GM18858 (cell line): Measurements from ENCODE around the gene UTF1.

Experiments used
- ATAC-seq: cut with Tn5 transposase; IDR thresholded peaks from one replicate; pipeline ENCODE4 v1.9.1; 2021; ENCODE audit not compliant: unreplicated experiment

Gene UTF1, protein sequence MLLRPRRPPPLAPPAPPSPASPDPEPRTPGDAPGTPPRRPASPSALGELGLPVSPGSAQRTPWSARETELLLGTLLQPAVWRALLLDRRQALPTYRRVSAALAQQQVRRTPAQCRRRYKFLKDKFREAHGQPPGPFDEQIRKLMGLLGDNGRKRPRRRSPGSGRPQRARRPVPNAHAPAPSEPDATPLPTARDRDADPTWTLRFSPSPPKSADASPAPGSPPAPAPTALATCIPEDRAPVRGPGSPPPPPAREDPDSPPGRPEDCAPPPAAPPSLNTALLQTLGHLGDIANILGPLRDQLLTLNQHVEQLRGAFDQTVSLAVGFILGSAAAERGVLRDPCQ

DNA sequence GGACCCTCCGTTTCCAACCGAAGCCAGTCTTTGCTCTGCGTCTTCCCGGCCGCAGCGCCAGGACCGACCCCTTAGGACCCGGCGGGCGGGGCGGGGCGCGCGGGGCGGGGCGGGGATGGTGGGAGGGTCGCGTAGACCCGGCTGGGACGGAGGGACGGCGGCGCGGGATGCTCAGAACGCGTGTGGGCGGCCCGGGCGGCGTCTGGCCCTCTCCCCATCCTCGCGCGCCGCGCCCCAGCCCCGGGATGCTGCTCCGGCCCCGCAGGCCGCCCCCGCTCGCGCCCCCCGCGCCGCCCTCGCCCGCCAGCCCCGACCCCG, at the start of gene UTF1:
Gene UTF1, plus strand, starts transcription at position 174 of the 318 bp plus-strand sequence. Its CDS starts 72 bp downstream, at position 246.
- ATAC-seq: no peak

GRCh38 chr10:133180965-133181639, 48.9 kb upstream of the UTF1 start:
- no peak for ATAC-seq

- ATAC-seq: no peak
These were observed 47.8 kb upstream of the UTF1 start for GRCh38 chr10:133182190-133182589.

GRCh38 chr10:133182791-133183645, 47.0 kb upstream of the UTF1 start:
- no peak for ATAC-seq

DNA sequence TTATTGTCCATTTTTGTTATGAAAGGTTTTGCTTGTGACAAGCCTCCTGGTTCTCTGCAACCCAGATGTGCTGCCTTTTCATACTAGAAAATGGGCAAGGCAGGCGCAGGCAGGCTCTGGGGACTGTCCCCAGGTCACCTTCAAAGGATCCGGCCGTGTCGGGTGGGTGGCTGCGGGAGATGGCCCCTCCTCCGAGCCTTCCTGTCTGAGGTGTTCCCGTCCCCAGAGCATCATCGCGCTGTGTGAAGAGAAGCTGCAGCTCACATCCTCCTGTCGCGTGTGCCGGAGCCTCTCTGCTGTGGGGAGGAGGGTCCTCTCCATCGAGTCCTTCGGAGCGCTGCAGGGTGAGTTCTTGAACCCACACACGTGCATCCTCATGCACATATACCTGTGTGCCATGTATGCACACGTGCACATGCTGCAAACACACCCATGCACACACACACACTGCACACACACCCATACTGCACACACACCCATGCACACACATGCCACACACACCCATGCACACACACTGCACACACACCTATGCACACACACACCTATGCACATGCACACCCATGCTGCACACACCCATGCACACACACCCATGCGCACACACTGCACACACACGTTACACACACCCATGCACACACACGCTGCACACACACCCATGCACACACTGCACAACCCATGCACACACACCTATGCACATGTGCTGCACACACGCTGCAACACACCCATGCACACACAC, 46.2 kb upstream of the UTF1 start:
- ATAC-seq: no peak

DNA sequence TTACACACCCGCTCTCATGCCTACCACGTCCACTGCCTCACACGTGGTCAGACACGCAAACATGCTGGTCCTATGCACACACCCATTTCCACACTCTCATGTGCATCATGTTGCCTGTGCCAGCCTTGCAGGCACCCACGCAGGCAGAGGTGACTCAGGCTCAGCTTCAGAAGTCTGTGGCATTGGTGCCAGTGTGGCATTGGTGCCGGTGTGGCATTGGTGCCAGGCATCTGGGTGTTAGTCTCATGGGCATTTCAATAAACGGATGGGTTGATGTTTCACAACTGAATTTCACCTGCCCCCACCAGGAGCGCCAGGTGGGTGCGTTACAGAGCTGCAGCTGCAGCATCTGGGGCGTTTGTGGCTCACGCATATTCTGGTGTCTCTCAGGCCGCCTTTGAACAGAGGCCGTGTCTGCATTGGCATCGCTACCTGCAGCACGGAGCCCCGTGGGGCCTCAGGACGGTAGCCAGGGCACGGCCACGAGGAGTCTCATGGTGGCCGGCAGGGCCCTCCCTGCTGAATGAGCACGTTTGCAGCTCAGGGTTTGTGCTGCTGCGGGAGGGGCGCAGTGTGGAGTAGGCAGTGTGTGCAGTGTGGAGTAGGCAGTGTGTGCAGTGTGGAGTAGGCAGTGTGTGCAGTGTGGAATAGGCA, 45.3 kb upstream of the UTF1 start:
- ATAC-seq: no peak

DNA sequence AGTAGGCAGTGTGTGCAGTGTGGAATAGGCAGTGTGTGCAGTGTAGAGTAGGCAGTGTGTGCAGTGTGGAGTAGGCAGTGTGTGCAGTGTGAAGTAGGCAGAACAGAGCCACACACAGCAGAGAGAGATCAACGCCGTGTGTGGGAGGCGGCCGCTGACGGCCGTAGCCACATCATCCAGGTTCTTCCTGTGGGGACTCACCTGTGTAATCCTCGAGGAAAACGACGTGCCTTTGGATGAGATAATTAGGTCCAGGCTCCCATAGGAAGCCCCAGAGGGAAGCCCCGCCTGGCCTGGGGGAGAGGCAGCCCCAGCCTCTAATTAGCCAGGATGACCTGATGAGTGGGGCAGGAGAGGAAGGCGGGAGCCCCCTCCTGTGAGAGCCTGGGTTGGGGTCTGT, 44.6 kb upstream of the UTF1 start:
- ATAC-seq: no peak

GRCh38 chr10:133185916-133186315, 44.1 kb upstream of the UTF1 start:
- ATAC-seq: no peak

DNA sequence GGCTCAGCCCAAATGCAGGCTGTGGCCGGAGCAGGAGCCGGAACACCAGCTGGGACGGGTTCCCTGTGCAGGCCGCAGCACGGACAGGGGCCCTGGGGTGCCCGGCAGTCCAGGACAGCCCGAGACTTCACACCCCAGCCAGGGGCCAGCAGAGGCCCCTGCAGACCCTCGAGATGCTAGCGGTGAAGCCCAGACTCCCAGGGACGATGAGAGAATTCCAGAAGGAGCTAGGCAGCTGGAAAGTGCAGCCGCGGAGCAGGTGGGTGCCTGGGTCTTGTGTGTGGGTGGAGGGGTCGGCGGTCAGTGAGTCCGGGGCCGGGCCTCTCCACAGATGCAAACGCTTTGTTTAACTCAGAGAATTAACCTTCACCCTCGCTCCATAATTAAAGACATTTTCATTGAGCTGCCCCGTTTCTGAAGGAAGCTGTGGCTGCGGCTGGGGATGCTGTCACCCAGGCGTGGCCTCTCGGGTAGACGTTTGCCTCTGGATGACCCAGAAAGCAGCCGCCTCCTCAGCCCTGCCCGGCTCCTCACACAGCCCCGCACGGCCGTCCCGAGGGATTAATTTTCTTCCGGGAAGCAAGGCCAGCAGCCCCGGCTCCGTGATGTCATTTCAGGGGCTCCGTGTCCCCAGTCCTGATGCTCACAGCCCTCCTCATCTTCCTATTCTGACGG, 43.5 kb upstream of the UTF1 start:
- no peak for ATAC-seq

- no peak for ATAC-seq
These were observed 42.7 kb upstream of the UTF1 start for GRCh38 chr10:133187091-133187905.

DNA sequence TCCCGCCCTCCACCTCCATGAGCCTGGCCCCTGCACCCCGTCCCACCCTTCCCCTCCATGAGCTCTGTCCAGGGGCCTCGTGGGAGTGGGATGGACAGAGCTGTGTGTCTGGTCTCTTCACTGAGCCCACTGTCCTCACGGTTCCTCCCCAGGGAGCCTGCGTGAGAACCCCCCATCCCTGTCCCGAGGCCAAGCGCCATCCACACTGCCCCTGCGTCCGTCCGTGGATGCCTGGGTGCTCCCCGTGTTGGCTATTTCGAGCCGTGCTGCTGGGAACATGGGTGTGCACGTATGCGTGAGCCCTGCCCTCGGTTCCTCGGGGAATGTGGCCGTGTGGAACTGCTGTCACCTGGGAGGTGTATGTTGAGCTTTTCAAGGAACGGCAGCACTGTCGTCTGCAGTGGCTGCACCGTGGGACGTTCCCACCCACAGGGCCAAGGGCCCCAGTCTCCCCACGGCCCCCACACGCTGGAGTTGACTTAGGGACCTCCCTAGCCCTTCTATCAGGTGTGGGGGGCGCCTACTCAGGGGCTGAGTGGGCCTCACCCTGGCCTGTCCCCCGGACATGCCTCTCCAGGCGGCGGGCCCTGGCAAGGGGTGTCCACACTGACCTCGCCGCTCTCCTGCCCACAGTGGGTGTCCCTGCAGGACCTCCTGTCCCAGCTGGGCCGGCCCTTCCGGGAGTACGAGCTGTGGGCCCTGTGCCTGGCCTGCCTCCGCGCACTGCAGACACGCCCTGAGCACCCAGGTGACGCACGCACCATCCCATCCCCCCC, 41.9 kb upstream of the UTF1 start:
- no peak for ATAC-seq

GRCh38 chr10:133189256-133189655, 40.8 kb upstream of the UTF1 start:
- no peak for ATAC-seq

DNA sequence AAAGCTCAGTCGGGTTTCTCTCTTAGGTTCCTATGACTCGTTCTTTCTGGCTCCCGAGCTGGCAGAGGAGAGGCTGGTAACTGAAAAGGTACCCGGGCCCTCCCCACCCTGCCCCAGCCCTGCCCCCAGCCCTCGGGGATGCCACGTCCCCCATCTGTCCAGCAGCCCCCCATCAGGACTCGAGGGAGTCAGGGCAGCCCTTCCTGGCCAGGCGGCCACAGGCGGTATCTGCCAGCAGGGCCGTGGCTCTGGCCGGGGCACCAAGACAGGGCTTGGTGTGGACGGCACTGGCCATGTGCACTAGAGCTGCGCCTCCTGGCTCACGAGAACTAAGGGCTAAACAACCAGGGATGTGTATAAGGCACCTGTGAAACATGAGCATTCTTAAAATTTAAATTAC, 40.3 kb upstream of the UTF1 start:
- no peak for ATAC-seq

GRCh38 chr10:133190225-133190624, 39.8 kb upstream of the UTF1 start:
- ATAC-seq: no peak

DNA sequence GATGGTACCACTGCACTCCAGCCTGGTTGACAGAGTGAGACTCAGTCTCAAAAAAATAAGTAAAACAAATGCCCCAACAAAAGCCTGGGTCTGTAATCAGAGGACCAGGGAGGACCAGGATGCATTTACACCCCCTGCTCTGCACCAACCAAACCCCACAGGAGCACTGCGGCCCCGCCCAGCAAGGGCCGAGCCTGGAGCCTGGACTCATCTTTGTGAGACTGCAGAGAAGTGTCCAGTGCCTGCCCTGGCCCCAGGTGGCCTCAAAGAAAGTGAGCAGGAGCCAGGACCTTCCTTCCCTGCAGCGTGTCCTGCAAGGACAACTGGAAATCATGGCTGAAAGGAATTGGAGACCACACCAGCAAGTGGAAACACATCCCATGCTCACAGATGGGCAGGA, 38.4 kb upstream of the UTF1 start:
- no peak for ATAC-seq

- no peak for ATAC-seq
These were observed 35.9 kb upstream of the UTF1 start for GRCh38 chr10:133194151-133194550.

GRCh38 chr10:133195096-133195495, 34.9 kb upstream of the UTF1 start:
- ATAC-seq: no peak

DNA sequence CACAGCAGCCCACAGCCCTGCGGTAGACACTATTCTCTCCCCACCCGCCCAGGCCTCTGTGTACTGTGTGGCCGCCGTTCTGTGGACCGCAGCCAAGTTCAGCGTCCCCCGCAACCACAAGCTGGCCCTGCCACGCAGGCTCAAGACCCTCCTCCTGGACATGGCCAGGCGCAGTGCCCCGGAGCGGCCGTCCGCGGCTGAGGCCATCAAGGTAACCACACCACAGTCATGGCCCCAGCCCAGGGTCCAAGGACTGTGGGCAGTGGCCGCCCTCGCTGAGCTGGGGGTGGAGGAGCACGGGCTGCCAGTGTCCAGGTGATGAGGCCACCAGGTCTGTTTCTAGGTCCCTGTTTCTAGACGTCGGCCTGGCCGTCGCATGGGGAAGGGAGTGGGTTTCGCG, 34.4 kb upstream of the UTF1 start:
- ATAC-seq: no peak
